GM12873 (cell line): ENCODE data around the gene POLA1.

ENCODE experiments used
- TF ChIP-seq, protein P1 (sequence below): IDR thresholded peaks from 2 replicates; pipeline ENCODE4 v1.5.1; 2012; ENCODE audit warnings: low read depth, mild to moderate bottlenecking, moderate library complexity, low read length, control low read depth; ENCODE audit not compliant: insufficient read depth; ENCODE audit errors: missing control alignments

The POLA1 gene

DNA sequence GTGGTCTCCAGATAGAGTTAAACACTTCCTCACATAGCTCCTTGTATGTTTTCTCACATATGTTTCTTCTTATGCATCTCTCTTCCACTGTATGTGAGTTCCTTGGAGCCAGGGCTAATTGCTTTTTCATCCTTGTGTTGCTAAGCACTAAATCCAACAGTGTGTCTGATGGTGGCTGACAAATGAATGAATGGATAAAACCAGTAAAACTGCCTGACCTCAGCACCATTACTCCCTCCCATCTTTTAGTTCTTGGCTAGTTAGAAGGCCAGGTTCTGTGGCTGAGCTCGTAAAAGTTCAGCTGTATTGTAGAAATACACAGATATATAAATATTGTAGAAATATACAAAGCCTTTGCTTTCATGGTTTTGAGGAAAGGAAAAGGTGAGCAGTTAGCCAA is 271.7 kb downstream of the POLA1 start:
- TF ChIP-seq, protein P1, sequence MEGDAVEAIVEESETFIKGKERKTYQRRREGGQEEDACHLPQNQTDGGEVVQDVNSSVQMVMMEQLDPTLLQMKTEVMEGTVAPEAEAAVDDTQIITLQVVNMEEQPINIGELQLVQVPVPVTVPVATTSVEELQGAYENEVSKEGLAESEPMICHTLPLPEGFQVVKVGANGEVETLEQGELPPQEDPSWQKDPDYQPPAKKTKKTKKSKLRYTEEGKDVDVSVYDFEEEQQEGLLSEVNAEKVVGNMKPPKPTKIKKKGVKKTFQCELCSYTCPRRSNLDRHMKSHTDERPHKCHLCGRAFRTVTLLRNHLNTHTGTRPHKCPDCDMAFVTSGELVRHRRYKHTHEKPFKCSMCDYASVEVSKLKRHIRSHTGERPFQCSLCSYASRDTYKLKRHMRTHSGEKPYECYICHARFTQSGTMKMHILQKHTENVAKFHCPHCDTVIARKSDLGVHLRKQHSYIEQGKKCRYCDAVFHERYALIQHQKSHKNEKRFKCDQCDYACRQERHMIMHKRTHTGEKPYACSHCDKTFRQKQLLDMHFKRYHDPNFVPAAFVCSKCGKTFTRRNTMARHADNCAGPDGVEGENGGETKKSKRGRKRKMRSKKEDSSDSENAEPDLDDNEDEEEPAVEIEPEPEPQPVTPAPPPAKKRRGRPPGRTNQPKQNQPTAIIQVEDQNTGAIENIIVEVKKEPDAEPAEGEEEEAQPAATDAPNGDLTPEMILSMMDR = no peak

DNA sequence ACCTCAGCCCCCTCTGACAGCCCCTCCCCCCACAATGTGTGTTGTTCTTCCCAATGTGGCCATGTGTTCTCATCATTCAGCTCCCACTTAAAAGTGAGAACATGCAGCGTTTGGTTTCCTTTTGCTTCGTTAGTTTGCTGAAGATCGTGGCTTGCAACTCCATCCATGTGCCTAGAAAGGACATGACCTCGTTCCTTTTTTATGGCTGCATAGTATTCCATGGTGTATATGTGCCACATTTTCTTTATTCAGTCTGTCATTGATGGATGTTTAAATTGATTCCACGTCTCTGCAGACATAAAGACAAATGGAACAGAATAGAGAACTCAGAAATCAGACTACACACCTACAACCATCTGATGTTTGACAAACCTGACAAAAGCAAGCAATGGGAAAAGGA is 276.1 kb downstream of the POLA1 start:
- TF ChIP-seq, protein P1 = no peak

DNA sequence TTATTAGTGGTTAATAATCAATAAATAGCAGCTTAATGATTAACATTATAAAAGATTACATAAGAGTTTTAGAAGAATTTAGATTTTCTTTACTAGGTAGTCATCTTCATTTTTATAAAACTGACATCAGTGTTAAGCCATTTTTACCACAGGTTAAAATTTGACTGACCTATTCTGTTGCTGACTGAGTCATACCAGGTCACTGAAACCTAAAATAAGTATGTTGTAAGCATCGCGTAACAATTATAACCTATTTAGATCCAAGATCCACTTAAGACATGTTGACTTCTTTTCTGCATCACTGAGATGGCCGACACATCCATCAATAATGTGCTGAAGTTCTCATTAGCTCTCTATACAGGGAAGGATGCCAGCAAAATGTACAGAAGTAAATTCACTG is 285.4 kb downstream of the POLA1 start:
- TF ChIP-seq, protein P1 = no peak

GRCh38 chrX:24981030-24981429 is 287.3 kb downstream of the POLA1 start:
- TF ChIP-seq, protein P1 = no peak

- TF ChIP-seq, protein P1 = no peak
These were observed 288.7 kb downstream of the POLA1 start for GRCh38 chrX:24982306-24982965.

- TF ChIP-seq, protein P1 = no peak
These were observed 290.2 kb downstream of the POLA1 start for GRCh38 chrX:24983931-24984330.

DNA sequence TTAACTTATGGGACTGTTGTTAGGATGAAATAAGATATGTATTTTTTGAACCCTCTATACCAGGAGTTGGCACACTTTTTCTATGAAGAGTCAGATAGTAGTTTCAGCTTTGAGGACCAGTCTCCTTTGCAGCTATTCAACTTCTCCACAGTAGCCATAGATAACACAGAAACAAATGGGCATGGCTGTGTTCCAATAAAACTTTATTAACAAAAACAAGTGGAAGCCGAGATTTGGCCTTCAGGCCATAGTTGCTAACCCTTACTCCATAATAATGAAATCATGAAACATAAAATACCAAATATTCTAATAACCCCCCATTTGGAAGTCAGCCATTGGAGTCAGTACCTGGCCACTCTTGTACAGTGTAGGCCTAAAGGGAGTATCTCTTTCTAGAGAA is 291.4 kb downstream of the POLA1 start:
- TF ChIP-seq, protein P1 = no peak
